GM12864 (cell line): ENCODE data around the gene TMEM239.

Experiments
- DNase-seq: peaks from one replicate; pipeline ENCODE4 v3.0.0-alpha.2; 2011; ENCODE audit warnings: low read depth
- H3K4me3 ChIP-seq: 2 replicates; pipeline ENCODE4 v1.5.1; 2011; ENCODE audit warnings: mild to moderate bottlenecking, low read depth, low read length, control low read depth
- TF ChIP-seq, protein P1 (sequence below): IDR thresholded peaks from 2 replicates; pipeline ENCODE4 v1.5.1; 2011; ENCODE audit warnings: low read depth, mild to moderate bottlenecking, moderate library complexity, low read length, control low read depth, inconsistent platforms; ENCODE audit errors: missing control alignments

The TMEM239 gene

DNA sequence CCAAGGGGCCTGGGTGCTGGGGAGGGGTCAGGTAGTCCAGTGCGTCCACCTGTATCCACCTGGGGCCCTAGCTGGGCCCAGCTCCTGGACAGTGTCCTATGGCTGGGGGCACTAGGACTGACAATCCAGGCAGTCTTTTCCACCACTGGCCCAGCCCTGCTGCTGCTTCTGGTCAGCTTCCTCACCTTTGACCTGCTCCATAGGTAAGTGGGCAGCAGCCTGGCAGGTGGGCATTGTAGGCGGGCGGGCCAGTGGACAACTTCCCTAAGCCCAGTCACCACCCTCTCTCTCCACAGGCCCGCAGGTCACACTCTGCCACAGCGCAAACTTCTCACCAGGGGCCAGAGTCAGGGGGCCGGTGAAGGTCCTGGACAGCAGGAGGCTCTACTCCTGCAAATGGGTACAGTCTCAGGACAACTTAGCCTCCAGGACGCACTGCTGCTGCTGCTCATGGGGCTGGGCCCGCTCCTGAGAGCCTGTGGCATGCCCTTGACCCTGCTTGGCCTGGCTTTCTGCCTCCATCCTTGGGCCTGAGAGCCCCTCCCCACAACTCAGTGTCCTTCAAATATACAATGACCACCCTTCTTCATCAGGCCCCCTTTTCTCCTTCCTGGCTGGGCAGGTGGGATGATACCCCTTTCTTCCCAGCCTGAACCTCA lies 793 bp upstream of the TMEM239 start:
- no peak overlapping the region for H3K4me3 ChIP-seq

DNA sequence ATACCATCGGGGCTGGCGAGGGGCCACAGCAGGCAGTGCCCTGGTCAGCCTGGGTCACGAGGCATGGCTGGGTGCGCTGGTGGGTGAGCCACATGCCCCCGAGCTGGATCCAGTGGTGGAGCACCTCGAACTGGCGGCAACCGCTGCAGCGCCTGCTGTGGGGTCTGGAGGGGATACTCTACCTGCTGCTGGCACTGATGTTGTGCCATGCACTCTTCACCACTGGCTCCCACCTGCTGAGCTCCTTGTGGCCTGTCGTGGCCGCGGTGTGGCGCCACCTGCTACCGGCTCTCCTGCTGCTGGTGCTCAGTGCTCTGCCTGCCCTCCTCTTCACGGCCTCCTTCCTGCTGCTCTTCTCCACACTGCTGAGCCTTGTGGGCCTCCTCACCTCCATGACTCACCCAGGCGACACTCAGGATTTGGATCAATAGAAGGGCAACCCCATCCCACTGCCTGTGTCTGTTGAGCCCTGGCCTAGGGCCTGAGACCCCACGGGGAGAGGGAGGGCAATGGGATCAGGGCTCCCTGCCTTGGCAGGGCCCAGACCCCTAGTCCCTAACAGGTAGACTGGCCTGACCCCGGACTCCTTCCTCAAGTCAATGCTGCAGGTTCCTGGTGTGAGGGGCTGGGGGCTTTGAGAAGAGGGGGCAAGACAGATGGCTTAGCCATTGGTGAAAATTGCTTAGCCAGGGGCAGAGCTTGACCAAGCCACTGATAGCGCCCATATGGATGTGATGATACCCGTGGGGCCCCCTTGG lies 598 bp downstream of the TMEM239 start:
- TF ChIP-seq, protein P1, sequence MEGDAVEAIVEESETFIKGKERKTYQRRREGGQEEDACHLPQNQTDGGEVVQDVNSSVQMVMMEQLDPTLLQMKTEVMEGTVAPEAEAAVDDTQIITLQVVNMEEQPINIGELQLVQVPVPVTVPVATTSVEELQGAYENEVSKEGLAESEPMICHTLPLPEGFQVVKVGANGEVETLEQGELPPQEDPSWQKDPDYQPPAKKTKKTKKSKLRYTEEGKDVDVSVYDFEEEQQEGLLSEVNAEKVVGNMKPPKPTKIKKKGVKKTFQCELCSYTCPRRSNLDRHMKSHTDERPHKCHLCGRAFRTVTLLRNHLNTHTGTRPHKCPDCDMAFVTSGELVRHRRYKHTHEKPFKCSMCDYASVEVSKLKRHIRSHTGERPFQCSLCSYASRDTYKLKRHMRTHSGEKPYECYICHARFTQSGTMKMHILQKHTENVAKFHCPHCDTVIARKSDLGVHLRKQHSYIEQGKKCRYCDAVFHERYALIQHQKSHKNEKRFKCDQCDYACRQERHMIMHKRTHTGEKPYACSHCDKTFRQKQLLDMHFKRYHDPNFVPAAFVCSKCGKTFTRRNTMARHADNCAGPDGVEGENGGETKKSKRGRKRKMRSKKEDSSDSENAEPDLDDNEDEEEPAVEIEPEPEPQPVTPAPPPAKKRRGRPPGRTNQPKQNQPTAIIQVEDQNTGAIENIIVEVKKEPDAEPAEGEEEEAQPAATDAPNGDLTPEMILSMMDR = no peak
- no peak for DNase-seq

More for the DNA sequence above, 793 bp upstream of the TMEM239 start:
- TF ChIP-seq, protein P1 = no peak
- DNase-seq = no peak

DNA sequence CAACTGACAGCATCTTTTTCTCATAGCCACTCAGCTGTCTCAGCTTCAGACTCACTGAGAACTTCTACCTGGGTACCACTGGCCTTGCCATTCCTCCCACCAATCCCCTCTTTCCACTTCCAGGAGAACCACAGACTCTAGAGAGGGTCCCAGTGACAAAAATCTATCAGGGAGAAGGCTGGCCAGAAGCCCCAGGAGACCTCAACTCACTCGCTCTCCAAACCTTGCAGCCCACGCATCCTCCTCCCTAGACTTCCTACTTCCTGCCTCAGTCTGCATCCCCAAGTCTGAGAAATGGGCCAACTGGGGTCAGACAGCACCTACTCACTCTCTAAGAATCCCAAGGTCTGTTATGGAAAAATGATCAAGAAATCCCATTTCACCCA lies 1.2 kb downstream of the TMEM239 start:
- TF ChIP-seq, protein P1 = no peak
- H3K4me3 ChIP-seq = no peak overlapping the region
- no peak for DNase-seq

More for the DNA sequence above, 598 bp downstream of the TMEM239 start:
- H3K4me3 ChIP-seq = no peak overlapping the region

DNA sequence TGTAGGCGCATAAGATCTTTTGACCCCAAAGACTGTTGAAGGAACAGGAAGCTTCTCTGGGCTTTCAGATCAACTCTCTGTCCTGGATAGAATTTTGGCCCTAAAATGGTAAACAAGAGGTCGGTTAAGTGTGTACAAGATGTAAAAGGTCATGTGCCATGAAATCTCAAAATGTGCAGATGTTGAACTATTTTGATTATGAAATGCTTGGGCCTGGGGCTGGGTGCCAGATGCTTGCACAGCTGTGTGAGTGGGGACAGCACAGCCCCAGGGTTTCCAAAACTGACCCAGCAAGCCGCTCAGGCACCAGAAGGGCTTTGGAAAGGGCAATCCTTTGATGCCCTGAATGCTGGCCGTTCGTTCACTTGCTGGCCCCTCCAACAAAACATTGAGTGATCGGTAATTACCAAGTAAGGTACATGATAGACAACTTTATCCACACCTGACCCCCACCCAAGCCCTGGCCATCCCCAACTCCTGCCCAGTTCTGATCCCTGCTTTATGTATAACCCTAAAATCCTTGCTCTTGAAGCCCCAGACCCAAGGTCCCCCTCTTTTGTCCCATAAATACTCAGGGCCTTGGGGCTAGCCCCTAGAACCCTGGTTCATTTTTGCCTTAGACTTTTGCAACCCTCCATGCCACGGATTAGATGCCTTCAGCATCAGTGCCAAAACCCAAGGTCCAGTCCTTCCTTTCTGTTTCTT lies 1.9 kb downstream of the TMEM239 start:
- no peak overlapping the region for H3K4me3 ChIP-seq
- DNase-seq = no peak
- TF ChIP-seq, protein P1 = no peak

DNA sequence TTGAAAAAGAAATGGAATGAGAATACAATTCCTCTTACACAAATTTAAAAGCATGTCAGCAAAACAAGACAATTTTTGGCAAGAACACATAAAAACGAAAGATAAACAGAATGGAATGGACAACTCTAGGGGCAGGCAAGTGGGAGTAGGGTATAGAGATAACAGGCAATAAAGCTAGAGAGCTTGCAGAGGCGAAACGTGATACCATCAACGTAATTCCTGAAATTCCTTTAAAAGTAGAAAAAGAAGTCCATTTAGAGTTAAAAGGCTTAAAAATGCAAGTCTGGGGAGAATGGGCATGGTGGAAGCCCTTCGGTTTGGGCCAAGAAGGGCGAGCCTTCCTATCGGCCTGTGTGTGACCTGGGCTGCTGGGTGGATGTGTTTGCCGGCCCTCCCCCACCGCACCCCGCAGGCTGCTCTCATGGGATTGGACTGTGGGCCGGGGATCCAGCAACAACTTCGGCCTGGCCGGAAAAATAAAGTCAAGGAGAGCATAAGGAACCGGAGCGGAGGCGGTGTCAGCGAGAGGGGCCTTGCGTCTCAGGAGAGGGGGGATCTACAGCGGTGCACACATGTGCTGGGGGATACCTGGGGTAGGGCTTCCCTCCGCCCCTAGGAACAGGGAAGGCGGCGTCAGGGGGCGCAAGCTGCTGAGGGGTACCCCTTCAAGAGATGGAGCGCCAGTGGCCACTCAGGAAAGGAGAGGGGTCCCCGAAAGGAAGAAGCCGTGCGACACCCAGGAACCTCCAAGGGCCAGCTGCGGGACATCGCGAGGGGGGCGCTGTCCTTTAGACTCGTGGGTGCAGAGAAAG lies 4.1 kb downstream of the TMEM239 start:
- no peak for DNase-seq
- TF ChIP-seq, protein P1 = no peak
- H3K4me3 ChIP-seq = no peak overlapping the region
